Endothelial cell of umbilical vein (primary cell): Measurements from ENCODE around the gene RASAL2.

Experiments
- CTCF ChIP-seq, 2 donors: IDR thresholded peaks; 1 replicate in 1 of 2; 2 replicates in 1 of 2; pipeline ENCODE4 v1.5.1; 2011; ENCODE audit warnings: low read length in 2 of 2, mild to moderate bottlenecking in 2 of 2, moderate library complexity in 2 of 2, control low read depth in 1 of 2, inconsistent platforms in 1 of 2, low read depth in 1 of 2; ENCODE audit not compliant: insufficient read depth in 1 of 2; ENCODE audit errors: extremely low read depth in 1 of 2
- POLR2A ChIP-seq: IDR thresholded peaks from 2 replicates; pipeline ENCODE4 v1.6.1; 2012; ENCODE audit warnings: low read depth, mild to moderate bottlenecking, control low read depth, low read length
- POLR2AphosphoS5 ChIP-seq: IDR thresholded peaks from 2 replicates; pipeline ENCODE4 v1.6.1; 2012; ENCODE audit warnings: low read depth, mild to moderate bottlenecking, control low read depth, low read length, moderate library complexity; ENCODE audit not compliant: insufficient read depth

GRCh38 chr1:178356299-178356698 is 262.4 kb downstream of the RASAL2 start:
- TF ChIP-seq CTCF (IDR thresholded peaks at IDR 0.05; ENCODE audit: extremely low read depth in 1 of 2, insufficient read depth in 1 of 2, low read depth in 1 of 2, low read length in 2 of 2) (no peak), POLR2AphosphoS5 (no peak), POLR2A (no peak)
